Activated CD8-positive, alpha-beta memory T cell treated with anti-CD3 and anti-CD28 coated beads, Interleukin-2, amount 50 U/mL, for 24 hours (primary cell): Measurements from ENCODE around the gene PADI4.
A peak's percentile ranks its signal among the peaks of the same experiment; 100 is the strongest.

ENCODE experiments used
- DNase-seq: peaks from one replicate; pipeline ENCODE4 v3.0.0-alpha.2; 2020; ENCODE audit errors: extremely low read depth

PADI4 gene

DNA sequence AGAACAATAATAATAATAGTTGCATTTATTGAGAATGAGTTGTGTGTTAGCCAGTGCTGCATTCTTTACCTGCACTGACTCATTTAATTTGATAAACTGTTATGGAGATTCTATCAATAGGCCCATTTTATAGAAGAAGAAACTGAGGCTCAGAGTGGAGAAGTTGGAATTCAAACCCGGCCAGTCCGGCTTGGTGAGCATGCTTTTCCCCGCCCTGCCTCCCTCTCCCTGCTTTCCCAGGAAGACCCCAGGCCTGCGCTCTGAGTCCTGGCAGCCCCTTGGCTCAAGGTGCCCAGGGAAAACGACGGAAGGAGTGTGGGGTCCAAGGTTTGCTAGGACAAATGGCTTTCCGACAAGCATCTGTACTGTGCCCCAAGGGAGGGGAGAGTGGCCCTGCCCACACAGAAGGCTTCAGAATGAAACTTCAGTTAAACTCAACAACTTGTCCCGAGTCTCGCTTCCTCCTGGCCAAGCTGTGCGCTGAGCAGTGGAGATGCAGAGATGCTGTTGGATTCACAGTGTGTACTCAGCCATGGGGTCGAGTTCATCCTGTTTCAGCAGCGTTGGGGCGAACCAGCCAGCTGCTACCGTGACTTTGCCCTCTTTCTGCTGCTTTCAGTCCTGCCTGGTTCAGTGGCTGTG, 40.7 kb downstream of the PADI4 start:
- DNase-seq = no peak

DNA sequence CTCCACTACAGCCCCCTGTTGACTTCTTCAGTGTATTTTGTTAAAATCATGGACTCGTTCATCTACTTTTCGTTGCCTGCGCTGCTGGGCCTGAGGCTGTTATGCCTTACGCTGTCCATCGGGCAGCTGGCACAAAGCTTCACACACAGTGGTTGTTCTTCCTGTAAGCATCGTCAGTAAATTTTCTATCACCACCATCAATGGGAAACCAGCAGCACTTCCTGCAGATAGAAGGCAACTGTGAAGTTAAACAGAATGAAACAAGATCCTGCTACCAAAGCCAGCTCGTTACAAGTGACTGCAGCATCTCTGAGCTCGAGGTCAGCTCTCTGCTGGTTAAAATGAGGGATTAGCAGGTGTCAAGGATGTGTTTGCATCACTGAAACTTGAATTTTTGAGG, 42.1 kb downstream of the PADI4 start:
- no peak for DNase-seq

DNA sequence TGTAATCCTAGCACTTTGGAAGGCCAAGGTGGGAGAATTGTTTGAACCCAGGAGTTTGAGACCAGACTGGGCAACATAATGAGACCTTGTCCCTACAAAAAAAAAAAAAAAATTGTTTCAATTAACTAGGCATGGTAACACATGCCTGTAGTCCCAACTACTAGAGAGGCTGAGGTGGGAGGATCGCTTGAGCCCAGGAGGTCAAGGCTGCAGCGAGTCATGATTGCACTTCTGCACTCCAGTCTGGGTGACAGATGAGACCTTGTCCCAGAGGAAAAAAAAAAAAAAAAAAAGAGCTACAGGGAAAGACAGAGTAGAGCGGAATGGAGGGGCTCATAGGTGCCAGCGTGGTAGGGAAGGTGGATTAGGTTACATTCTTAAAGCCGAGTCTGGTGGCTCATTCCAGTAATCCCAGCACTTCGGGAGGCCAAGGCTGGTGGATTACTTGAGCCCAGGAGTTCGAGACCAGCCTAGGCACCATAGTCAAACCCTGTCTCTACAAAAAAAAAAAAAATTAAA, 43.0 kb downstream of the PADI4 start:
- no peak for DNase-seq

DNA sequence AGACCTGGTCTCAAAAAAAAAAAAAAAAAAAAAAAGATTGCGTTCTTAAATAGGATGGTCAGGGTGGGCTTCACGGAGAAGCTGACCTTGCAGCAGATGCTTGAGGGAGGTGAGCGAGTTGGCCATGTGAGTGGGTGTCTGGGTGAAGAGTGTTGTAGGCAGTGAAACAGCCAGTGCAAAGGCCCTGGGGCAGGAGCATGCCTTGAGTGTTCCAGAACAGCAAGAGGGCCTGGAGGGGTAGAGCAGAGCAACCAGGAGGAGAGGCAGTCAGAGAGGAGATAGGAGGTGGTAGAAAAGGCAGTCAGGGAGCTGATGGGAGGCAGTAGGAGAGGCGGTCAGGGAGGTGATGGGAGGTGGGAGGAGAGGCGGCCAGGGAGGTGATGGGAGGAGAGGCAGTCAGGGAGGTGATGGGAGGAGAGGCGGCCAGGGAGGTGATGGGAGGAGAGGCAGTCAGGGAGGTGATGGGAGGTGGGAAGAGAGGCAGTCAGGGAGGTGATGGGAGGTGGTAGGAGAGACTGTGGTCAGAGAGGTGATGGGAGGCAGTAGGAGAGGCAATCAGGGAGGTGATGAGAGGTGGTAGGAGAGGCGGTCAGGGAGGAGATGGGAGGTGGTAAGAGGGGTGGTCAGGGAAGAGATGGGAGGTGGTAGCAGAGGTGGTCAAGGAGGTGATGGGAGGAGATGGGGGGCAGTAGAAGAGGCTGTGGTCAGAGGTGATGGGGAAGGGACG, 43.8 kb downstream of the PADI4 start:
- DNase-seq = no peak

DNA sequence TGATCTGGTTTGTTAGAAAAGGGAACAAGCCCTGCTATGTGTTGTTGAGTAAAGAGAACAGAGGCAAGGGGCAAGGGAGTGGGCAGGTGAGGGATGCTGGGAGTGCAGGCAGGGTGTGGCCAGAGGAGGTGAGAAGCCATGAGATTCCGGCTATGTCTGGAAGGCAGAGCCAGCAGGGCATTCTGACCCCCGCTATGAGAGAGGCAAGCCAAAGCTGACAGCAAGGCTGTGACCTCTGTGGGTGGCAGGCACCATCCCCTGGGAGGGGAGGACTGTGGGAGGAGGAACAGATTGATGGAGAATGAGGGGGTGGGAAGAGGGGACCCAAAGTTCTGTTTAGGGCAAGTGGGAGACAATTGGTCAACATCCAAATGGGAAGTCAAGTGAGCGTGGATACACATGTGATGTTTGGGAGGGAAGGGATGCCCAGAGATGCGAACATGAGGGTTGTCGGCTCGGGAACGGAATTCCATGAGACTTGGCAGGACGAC, 44.5 kb downstream of the PADI4 start:
- no peak for DNase-seq

DNA sequence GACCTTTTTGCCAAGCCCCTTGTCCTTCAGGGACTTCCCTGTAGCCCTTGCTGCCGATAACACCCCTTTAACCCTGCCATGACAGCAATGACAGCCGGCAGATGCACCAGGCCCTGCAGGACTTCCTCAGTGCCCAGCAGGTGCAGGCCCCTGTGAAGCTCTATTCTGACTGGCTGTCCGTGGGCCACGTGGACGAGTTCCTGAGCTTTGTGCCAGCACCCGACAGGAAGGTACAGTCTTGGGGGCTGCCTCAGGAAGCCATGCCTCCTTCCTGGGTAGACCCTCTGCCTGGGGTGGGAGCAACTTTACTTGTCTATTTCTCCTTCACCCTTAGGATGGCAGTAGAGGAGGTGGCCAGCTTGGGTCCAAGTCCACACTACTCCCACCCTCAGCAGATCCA, 47.9 kb downstream of the PADI4 start:
- DNase-seq = no peak

DNA sequence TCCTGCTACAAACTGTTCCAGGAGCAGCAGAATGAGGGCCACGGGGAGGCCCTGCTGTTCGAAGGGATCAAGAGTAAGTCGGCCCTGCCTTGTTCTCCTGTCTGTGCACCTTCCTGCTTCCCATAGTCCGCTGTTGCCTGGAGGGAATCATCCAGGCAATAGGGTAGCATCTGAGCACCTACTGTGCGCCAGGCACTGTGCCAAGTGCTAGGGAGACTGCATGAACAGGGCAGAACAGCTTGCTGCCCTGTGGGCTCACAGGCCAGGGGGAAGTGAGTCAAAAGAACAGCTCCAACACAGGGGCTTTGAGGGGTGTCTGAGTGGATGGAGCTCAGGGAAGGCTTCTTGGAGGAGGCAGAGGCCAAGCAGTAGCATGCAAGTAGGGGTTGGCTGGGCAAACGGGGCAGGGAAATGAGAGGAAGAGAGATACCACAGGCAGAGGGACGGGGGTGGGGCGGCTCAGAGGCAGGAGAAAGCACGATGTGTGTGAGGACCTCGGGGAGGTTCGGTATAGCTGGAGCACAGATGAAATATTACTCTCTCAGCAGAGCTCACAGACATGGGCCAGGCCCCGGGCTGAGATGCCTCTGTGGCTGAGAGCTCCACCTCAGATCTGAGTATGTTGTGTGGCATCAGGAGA, 48.5 kb downstream of the PADI4 start:
- peak; percentile 2 for DNase-seq

DNA sequence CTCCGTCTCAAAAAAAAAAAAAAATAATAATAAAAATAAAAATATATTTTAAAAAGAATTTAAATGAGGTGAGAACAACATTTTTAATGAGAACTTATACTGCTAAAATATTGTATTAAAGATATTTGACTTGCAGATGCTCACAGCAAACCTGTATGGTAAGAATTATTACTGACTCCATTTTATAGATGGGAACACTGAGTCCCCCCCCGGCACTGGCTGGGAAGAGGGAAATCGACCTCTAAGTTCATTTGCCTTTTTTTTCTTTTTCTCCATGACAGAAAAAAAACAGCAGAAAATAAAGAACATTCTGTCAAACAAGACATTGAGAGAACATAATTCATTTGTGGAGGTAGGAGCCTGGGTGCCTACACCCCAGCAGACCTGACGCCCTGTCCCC, 50.6 kb downstream of the PADI4 start:
- DNase-seq = no peak

DNA sequence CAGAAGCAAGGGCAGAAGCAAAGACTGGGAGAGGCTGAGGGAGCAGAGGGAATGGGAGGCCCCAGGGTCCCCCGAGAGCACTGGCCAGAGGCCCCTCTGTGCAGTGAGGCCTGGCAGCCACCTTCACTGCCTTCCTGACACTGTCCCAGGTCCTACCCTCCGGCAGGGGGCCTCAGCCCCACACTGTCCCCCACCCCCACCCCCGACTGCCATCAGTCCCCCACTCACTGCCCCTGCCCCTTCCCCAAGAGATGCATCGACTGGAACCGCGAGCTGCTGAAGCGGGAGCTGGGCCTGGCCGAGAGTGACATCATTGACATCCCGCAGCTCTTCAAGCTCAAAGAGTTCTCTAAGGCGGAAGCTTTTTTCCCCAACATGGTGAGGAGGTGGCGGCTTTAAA, 51.0 kb downstream of the PADI4 start:
- DNase-seq = no peak

DNA sequence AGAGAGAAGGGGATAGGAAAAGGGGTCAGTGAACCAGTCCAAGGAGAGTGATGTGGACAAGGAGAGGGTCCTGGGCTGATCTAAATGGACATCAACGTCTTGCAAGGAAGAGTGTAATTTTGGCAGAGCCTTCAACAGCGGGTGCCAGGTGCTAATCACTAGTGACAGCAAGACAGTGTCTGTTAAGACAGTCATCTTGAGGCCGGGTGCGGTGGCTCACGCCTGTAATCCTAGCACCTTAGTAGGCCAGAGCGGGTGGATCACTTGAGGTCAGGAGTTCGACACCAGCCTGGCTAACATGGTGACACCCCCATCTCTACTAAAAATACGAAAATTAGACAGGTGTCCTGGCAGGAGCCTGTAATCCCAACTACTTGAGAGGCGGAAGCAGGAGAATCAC, 51.8 kb downstream of the PADI4 start:
- DNase-seq = no peak

DNA sequence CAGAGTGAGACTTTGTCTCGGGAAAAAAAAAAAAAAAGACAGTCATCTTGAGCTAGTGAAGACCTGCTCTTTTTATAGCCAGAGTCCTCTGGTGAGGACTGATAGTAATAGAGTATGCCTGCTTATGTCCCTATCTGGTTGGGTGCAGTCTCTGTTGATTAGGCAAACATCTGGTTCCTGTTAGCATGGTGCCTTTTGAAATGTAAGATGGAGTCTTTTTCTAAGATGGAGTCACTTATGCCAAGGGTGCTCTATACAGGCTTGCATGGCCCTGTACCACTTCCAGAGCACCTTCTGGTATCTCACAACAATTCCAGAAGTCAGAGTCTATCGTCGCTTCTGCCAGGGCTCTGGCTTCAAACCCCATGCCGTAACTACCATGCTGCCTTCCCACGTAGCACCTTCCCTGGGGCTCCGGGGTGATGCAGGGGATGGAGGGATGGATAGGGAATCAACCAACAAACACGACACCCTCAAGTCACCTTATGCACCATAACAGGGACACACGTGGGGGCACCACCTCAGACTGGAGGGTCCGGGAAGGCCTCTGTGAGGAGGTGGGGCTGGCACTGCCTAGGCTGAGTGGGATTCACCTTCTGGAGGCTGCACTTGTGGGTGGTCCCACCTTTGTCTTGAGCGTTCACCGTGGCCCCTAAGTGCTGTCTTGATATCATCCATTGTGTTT, 52.4 kb downstream of the PADI4 start:
- no peak for DNase-seq

DNA sequence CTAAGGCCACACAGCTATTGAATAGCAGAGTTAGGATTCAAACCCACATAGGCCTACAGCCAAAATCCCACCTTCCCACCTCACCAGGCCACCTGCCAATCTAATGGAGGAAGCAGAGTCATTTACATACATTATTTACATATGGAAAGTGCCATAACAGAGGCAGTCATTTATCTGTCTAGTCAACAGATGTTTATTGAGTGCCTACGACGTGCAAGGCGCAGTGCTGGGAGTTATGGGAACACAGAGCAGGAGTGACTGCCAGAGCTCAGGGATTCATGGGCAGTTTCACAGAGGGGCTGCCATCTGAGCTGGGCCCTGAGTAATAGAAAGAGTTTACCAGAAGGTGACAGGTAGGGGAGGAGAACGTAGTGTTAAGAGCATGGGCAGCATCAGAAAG, 53.7 kb downstream of the PADI4 start:
- DNase-seq = no peak

DNA sequence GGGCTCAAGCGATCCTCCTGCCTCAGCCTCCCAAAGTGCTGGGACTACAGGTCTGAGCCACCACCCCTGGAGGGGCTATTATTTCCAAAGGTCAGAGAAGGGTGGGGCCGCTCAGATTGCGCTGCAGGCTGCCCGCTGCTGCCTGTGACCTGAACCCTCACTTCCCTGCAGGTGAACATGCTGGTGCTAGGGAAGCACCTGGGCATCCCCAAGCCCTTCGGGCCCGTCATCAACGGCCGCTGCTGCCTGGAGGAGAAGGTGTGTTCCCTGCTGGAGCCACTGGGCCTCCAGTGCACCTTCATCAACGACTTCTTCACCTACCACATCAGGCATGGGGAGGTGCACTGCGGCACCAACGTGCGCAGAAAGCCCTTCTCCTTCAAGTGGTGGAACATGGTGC, 55.4 kb downstream of the PADI4 start:
- DNase-seq = no peak

DNA sequence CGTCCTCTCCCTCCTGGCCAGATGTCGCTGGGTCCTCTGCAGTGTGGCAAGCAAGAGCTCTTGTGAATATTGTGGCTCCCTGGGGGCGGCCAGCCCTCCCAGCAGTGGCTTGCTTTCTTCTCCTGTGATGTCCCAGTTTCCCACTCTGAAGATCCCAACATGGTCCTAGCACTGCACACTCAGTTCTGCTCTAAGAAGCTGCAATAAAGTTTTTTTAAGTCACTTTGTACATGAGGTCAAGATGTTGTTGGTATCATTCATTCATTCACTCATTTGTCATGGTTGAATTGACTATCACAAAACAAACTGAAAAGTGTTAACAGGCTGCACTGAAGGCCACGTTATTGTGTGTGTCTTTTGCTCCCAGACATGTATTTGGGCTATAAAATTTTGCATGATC, 55.8 kb downstream of the PADI4 start:
- no peak for DNase-seq

DNA sequence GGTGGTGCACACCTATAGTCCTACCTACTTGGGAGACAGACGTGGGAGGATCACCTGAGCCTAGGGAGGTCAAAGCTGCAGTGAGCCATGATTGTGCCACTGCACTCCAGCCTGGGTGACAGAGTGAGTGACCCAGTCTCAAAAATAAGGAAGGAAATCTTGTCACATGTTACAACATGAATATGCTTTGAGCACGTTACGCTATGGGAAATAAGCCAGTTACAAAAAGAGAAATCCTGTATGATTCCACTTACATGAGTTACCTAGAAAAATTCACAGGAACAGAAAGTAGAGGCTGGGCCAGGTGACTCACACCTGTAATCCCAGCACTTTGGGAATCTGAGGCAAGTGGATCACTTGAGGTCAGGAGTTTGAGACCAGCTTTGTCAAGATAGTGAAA, 57.3 kb downstream of the PADI4 start:
- DNase-seq = no peak

DNA sequence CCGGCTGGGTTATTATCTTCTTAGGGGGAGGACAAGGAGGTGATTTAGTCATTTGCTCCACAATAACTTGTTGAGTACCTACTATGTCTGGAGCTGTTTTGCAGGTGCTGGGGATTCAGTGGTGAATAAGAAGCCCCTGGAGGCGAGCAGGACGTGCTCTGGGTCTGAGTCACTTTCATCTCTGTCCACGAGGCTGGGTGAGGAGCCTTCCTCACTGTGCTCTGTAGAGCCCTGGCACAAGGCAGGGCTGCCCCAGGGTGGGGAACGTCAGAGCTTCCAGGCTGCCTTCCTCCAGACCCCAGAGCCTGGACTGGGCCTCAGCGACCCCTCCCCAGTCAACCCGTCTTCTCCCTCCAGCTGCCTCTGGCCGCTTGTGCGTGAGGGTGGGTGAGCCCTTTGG, 61.5 kb downstream of the PADI4 start:
- no peak for DNase-seq

DNA sequence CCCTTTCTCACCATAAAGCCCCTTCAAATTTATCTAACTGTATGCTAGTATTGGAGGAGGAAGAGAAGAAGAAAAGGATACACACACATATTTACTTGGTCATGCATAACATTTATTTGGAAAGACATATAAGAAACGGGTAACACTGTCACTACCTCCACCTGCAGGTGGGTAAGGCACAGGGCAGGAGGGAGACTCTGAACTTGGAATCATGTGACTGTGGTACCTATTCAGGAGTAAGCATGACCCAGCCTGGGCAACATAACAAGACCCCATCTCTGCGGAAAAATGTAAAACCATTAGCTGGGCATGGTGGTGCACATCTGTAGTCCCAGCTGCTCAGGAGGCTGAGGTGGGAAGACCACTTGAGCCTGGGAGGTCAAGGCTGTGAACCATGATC, 62.6 kb downstream of the PADI4 start:
- no peak for DNase-seq

DNA sequence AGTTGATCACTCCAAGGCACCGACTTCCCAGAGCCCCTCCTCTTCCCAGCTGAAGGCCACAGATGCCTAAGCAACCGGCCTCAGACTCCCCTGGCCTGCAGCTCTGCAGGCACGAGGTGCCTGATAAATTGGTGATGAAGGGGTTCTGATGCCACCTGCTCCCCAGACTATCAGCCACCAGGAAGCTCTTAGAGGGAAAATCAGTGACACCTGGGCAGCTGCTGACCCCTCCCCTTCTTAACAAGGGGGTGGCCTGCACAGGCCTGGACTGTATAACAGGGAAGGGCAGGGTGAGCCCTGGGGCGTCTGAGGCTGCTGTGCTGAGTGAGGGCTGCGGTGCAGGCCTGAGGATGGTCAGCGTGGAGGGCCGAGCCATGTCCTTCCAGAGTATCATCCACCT, 63.9 kb downstream of the PADI4 start, which contains the start of gene PADI6:
PADI6 (plus strand) TSS at position 301 of the 400 bp plus-strand sequence; CDS start at position 351, 50 bp downstream.
- no peak for DNase-seq

DNA sequence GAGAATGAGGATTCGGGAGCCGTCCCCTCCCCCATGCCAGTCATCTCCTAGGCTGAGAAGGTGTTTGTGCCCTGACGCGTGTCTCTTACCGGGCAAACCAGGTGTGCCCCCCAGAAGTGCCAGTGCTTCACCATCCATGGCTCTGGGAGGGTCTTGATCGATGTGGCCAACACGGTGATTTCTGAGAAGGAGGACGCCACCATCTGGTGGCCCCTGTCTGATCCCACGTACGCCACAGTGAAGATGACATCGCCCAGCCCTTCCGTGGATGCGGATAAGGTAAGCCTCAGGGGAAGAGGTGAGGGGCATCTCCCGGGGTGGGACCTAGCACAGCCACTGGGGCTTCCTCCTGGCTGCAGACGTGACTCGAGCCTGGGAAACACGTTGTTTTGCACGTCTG, 65.0 kb downstream of the PADI4 start:
- no peak for DNase-seq

DNA sequence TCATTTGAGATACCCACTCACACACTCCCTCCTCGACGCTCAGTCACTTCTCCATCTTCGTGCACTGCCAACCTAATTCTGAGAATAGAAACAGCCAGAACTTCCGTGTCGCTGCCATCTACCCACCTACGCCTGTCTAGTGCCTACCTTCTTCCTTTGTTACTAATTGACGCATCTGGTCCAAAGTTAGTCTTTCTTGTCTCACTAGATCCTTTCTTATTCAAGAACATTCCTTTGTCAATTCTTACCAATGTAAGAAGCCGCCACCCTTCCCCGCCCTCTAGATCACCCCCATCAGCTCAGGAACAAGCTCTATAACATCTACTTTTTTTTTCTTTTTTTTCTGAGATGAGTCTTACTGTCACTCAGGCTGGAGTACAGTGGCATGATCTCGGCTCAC, 67.7 kb downstream of the PADI4 start:
- DNase-seq = no peak

DNA sequence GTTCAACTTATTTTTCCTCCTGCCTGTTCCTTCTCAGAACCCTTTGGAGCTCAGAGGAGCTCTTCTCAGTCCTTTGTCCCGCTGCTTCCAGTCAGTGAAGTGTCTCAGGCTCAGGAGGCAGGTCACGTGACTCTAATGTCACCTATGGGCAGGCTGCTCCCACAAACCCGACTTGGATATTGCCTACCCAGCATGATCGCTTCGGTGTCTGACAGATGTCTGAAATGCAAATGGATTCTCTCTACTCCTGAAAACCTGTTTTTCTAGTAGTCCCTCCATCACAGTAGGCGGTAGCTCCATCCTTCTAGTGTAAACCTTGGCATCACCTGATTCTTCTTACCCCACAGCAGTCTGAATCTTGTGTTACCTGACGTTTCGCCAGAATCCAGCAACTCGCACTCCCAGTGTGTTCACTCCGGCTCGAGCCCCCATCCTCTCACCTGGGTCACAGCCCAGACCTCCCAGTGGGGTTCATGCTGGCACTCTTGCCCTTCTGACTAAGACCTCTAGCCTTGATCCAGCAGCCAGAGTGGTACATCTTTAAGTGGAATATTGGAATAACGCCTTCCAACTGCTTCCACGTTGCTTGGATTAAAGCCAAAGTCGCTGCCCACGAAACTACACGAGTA, 69.4 kb downstream of the PADI4 start:
- no peak for DNase-seq

DNA sequence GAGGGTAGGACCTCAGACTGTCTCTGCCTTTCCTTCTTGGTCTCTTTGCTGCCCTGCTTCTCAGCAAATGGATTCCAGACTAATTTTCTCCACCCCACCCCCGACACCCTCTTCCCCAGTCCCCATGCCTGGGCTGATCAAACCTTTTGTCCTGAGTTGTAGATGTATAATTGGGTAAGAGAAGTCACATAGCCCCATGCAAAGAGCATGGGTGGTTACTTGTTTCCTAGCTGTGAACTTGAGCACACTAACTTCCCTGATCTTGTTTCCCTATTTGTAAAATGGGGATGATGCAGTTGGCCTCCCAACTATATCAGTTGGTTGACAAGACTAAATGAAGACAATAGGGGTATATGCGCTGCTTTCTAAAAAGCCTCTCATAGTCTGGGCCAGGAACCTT, 73.2 kb downstream of the PADI4 start:
- DNase-seq = no peak
